B cell (primary cell): Measurements from ENCODE around the gene FALEC. TPM values are rescaled to one million over a fixed set of nuclear protein-coding genes. Genes with fewer than 3 reads are reported as not detected.
"Not testable (repeated sequence)": the region's sequence is repeated elsewhere in the genome, so short reads cannot be mapped to it uniquely, and the experiment has no call there.

Experiments used
- ATAC-seq: fragments of 200-7000 bp; cut with Tn5 transposase; one replicate; pipeline ENCODE4 v1.10.0; 2021; ENCODE audit warnings: low read depth, mild to moderate bottlenecking, moderate number of reproducible peaks, moderate library complexity
- CTCF ChIA-PET: fragments of 350-600 bp; sonication (Branson Sonifier 250); formaldehyde crosslinking; loops from one replicate; lab custom pipeline; 2021; ENCODE audit warnings: antibody characterized with exemption, inconsistent platforms; lab: Charles Lee
- POLR2A ChIA-PET: fragments of 350-600 bp; sonication (Branson Sonifier 250); formaldehyde crosslinking; loops from one replicate; lab custom pipeline; 2021; ENCODE audit warnings: antibody characterized with exemption; lab: Charles Lee
- DNase-seq: peaks from one replicate; pipeline ENCODE4 v3.0.0; 2013
- H2AFZ ChIP-seq: 2 replicates; pipeline ENCODE4 v1.6.1; 2012; ENCODE audit warnings: mild to moderate bottlenecking, low read depth, low read length; ENCODE audit not compliant: insufficient read depth, poor library complexity, severe bottlenecking
- H3K27ac ChIP-seq, 2 donors: 1 replicate in 1 of 2; 2 replicates in 1 of 2; pipeline ENCODE4 v1.5.1; 2012 to 2013; ENCODE audit warnings: low read length in 2 of 2, mild to moderate bottlenecking in 2 of 2, moderate library complexity in 1 of 2
- H3K27me3 ChIP-seq, 4 experiments: fragments of 200-600 bp in 1 of 4; sonication (generic) in 1 of 4; replicated peaks in 1 of 4; 1 replicate in 2 of 4; 2 replicates in 2 of 4; pipeline versions ENCODE4 v1.6.1 to v1.7.0; 2013 to 2016; ENCODE audit warnings: low read length in 3 of 4, mild to moderate bottlenecking in 2 of 4, mixed read lengths in 1 of 4, moderate library complexity in 1 of 4; ENCODE audit not compliant: insufficient read depth in 4 of 4, control insufficient read depth in 3 of 4; ENCODE audit errors: control extremely low read depth in 1 of 4
- H3K36me3 ChIP-seq, 2 experiments: replicated peaks in 1 of 2; 1 replicate in 1 of 2; 2 replicates in 1 of 2; pipeline versions ENCODE4 v1.6.1 to v1.7.1; 2013; ENCODE audit warnings: low read length in 1 of 2; ENCODE audit not compliant: insufficient read depth in 2 of 2, control insufficient read depth in 1 of 2; ENCODE audit errors: control extremely low read depth in 1 of 2, extremely low read depth in 1 of 2
- H3K4me1 ChIP-seq, 2 donors: fragments of 200-600 bp in 1 of 2; sonication (generic) in 1 of 2; 1 replicate in 1 of 2; 2 replicates in 1 of 2; pipeline versions ENCODE4 v1.5.1 to v1.6.1; 2013 to 2017; ENCODE audit warnings: low read length in 2 of 2; ENCODE audit not compliant: control insufficient read depth in 2 of 2, insufficient read depth in 2 of 2
- H3K4me2 ChIP-seq: replicated peaks from 2 replicates; pipeline ENCODE3; 2012; ENCODE audit warnings: mild to moderate bottlenecking, low read depth, low read length; ENCODE audit not compliant: poor library complexity, severe bottlenecking
- H3K4me3 ChIP-seq, 5 experiments: fragments of 200-600 bp in 1 of 5; sonication (generic) in 1 of 5; 1 replicate in 3 of 5; 2 replicates in 2 of 5; pipeline versions ENCODE4 v1.5.1 to v1.7.0; 2011 to 2016; ENCODE audit warnings: low read length in 4 of 5, mild to moderate bottlenecking in 4 of 5, low read depth in 2 of 5, control low read depth in 1 of 5, moderate library complexity in 1 of 5; ENCODE audit not compliant: insufficient read depth in 1 of 5; ENCODE audit errors: control extremely low read depth in 1 of 5, extremely low read depth in 1 of 5
- H3K79me2 ChIP-seq: fragments of 200-600 bp; sonication (generic); one replicate; pipeline ENCODE4 v1.6.0; 2016; ENCODE audit warnings: low read length; ENCODE audit not compliant: control insufficient read depth, insufficient read depth
- H3K9ac ChIP-seq: fragments of 200-600 bp; sonication (generic); 2 replicates; pipeline ENCODE4 v1.6.1; 2017; ENCODE audit warnings: mild to moderate bottlenecking, low read length, moderate library complexity
- H3K9me3 ChIP-seq, 3 donors: one replicate each; pipeline versions ENCODE4 v1.6.1 to v1.7.1; 2013; ENCODE audit warnings: low read length in 2 of 3; ENCODE audit not compliant: control insufficient read depth in 2 of 3, insufficient read depth in 1 of 3; ENCODE audit errors: control extremely low read depth in 1 of 3
- H4K20me1 ChIP-seq: 2 replicates; pipeline ENCODE4 v1.6.0; 2012; ENCODE audit warnings: mild to moderate bottlenecking, low read length; ENCODE audit not compliant: insufficient read depth, control insufficient read depth, poor library complexity, severe bottlenecking
- H3K27ac Mint-ChIP-seq: one replicate; pipeline ENCODE4 v1.8.0; 2021; ENCODE audit warnings: mixed read lengths
- H3K27me3 Mint-ChIP-seq: one replicate; pipeline ENCODE4 v1.8.0; 2021; ENCODE audit warnings: mixed read lengths
- H3K4me1 Mint-ChIP-seq: one replicate; pipeline ENCODE4 v1.8.0; 2021; ENCODE audit warnings: mixed read lengths
- H3K4me3 Mint-ChIP-seq: one replicate; pipeline ENCODE4 v1.8.0; 2021; ENCODE audit warnings: mixed read lengths
- H3K9me3 Mint-ChIP-seq: one replicate; pipeline ENCODE4 v1.8.0; 2022; ENCODE audit warnings: mixed read lengths; ENCODE audit not compliant: insufficient read depth
- CTCF ChIP-seq: fragments of 200-600 bp; IDR thresholded peaks from one replicate; pipeline ENCODE4 v1.8.0; 2022; ENCODE audit warnings: antibody characterized with exemption, mild to moderate bottlenecking
- EZH2 ChIP-seq: IDR thresholded peaks from 2 replicates; pipeline ENCODE4 v1.6.1; 2012; ENCODE audit warnings: borderline replicate concordance, low read depth, mild to moderate bottlenecking, moderate library complexity, low read length; ENCODE audit not compliant: insufficient read depth, poor library complexity, severe bottlenecking
- WGBS: methylation state at CpG from one replicate; pipeline ENCODE4 v1.1.5; 2013; ENCODE audit warnings: missing lambda C conversion rate; ENCODE audit not compliant: insufficient coverage; 5-methylcytosine and 5-hydroxymethylcytosine counted together
- intact Hi-C: fragments of 100-400 bp; cut with micrococcal nuclease; formaldehyde crosslinking; loops from one replicate; pipeline ENCODE4 v1.10.0; 2022
- polyA plus RNA-seq: library from polyadenylated mRNA; depleted of rRNA; stranded (reverse); fragments of >200 nt; gene quantifications from 2 replicates; pipeline ENCODE4 v1.2.3, GENCODE V29; 2012
- total RNA-seq, 2 donors: library from RNA; stranded (reverse); fragments of 120-200 nt in 1 of 2; gene quantifications; 1 replicate in 1 of 2; 2 replicates in 1 of 2; pipeline versions ENCODE4 v1.2.3 to v1.2.4, GENCODE V29; 2013 to 2022

The FALEC gene
- total and polyA plus RNA-seq, 2 donors (not counting 1 experiment from before 2014, with no cell fraction given): 1.1 to 2.6 TPM

DNA sequence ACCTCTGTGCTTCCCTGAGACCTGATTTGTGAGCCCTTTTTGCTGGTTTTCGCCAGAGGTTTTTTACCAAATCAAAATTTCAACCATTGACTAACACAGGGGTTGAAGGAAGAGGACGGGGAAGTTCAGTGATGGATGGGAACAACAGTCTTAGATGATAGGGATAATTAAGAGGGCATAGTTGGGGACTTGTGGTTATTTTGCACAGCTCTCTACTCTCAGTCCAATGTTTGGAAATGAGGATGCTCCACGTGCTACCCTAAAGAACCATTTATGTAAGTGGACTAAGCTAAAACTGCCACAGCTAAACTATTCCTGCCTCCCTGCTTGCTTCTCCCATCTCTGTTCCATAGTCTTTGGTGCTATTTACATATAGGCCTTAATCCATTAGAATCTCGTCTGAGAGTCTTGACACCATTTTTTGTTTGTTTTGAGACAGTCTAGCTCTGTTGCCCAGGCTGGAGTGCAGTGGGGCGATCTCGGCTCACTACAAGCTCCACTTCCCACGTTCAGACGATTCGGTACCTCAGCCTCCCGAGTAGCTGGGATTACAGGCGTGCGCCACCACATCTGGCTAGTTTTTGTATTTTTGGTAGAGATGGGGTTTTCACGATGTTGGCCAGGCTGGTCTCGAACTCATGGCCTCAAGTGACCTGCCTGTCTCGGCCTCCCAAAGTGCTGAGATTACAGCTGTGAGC is 64.5 kb downstream of the FALEC start:
- ATAC-seq (no peak), DNase-seq (no peak)
- no peak for TF ChIP-seq EZH2
- no peak for TF ChIP-seq CTCF
- peak overlapping the region; percentile 86 for H3K4me2 ChIP-seq
- H3K27me3 Mint-ChIP-seq: no peaks in the 10 kb centered on the region
- ChIA-PET POLR2A (interaction anchor here (0.6 to 11.2 kb wide), 11 partner anchors 9 to 714 kb away, joined by 3 to 371 read pairs (median 5); partner anchors contain the start of genes ADAMTSL4, ENSA, GOLPH3L and RPRD2), CTCF (interaction anchor here (0.6 to 19.2 kb wide), 11 partner anchors 9 to 119 kb away, joined by 3 to 497 read pairs (median 6); partner anchors contain the start of gene ENSA)
- intact Hi-C loops: loop anchor here (1.0 kb wide), 4 partner anchors 18 to 49 kb away; partner anchors contain the start of gene ENSA
- peaks cover 0 to 3% (median 0%) of the 10 kb centered on the region in 3 donors for H3K9me3 ChIP-seq
- peaks cover 0 to 39% of the 10 kb centered on the region in 2 experiments for H3K36me3 ChIP-seq
- H3K27me3 ChIP-seq: no peaks in the 10 kb centered on the region
- peaks cover 20 to 30% of the 10 kb centered on the region in 2 donors for H3K4me1 ChIP-seq
- peaks cover 43% of the 10 kb centered on the region for H4K20me1 ChIP-seq
- peak overlapping the region; percentile 97 for H3K27ac Mint-ChIP-seq
- H3K27ac ChIP-seq: peak overlapping the region; percentile 83 to 97
- peak overlapping the region; percentile 85 for H3K4me3 Mint-ChIP-seq
- H3K9ac ChIP-seq: peak overlapping the region; percentile 94
- no peaks in the 10 kb centered on the region for H3K9me3 Mint-ChIP-seq
- H3K4me1 Mint-ChIP-seq: peaks cover 42% of the 10 kb centered on the region
- H3K4me3 ChIP-seq: peak overlapping the region; percentile 49 to 98 (median 85)
- H2AFZ ChIP-seq: peak overlapping the region; percentile 74
- WGBS: 87% methylated on average over 6 of the region's 15 CpGs
- peaks cover 59% of the 10 kb centered on the region for H3K79me2 ChIP-seq

DNA sequence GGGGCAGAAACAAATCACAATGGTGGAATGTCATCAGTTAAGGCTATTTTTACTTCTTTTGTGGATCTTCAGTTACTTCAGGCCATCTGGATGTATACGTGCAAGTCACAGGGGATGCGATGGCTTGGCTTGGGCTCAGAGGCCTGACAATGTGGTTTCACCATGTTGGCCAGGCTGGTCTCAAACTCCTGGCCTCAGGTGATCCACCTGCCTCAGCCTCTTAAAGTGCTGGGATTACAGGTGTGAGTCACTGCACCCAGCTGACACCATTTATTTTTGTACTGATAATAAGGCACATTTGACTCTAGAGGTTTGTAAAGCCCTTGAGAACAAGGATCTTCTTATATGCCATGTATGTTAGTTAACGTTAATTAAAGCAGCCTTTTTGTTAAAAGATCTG is 65.4 kb downstream of the FALEC start:
- H3K9ac ChIP-seq, H3K4me2 ChIP-seq, H3K9me3 Mint-ChIP-seq, H3K4me3 ChIP-seq, H2AFZ ChIP-seq, H3K27me3 ChIP-seq, H3K27me3 Mint-ChIP-seq, H3K27ac ChIP-seq, DNase-seq, ATAC-seq, intact Hi-C loops, H3K9me3 ChIP-seq: not testable (repeated sequence)
- Mint-ChIP-seq H3K4me1 (peaks cover 33% of the 10 kb centered on the region), H3K4me3 (peak overlapping the region; percentile 85), H3K27ac (peak overlapping the region; percentile 97)
- Histone ChIP-seq H3K4me1 (peaks cover 11 to 21% of the 10 kb centered on the region in 2 donors), H3K36me3 (peaks cover 0 to 31% of the 10 kb centered on the region in 2 experiments), H4K20me1 (peaks cover 34% of the 10 kb centered on the region), H3K79me2 (peaks cover 50% of the 10 kb centered on the region)
- 83% methylated on average over 2 of the region's 3 CpGs for WGBS
- ChIA-PET CTCF (interaction anchor here (1.6 to 19.2 kb wide), 4 partner anchors 19 to 45 kb away, joined by 4 to 497 read pairs (median 82); no protein-coding TSS in a partner anchor), POLR2A (interaction anchor here (2.8 to 11.2 kb wide), 2 partner anchors 16 to 48 kb away, joined by 18 to 371 read pairs; partner anchors contain the start of gene ENSA)

GRCh38 chr1:150581437-150581836 is 65.9 kb downstream of the FALEC start:
- H3K4me3 Mint-ChIP-seq, DNase-seq, H3K4me2 ChIP-seq, H3K9me3 Mint-ChIP-seq, H3K9me3 ChIP-seq, H3K27me3 Mint-ChIP-seq, ATAC-seq, H3K27me3 ChIP-seq, H3K4me3 ChIP-seq, intact Hi-C loops, H3K9ac ChIP-seq, H2AFZ ChIP-seq, H3K27ac Mint-ChIP-seq, H3K27ac ChIP-seq: not testable (repeated sequence)
- peaks cover 46% of the 10 kb centered on the region for H3K79me2 ChIP-seq
- H3K4me1 Mint-ChIP-seq: peaks cover 29% of the 10 kb centered on the region
- 96% methylated on average over 3 of the region's 7 CpGs for WGBS
- CTCF ChIA-PET: interaction anchor here (18.0 to 19.2 kb wide), 2 partner anchors 20 to 39 kb away, joined by 157 to 497 read pairs; no protein-coding TSS in a partner anchor
- POLR2A ChIA-PET: interaction anchor here (2.8 kb wide), 1 partner anchor 48 kb away, joined by 18 read pairs; the partner anchor contains the start of gene ENSA
- peaks cover 10 to 17% of the 10 kb centered on the region in 2 donors for H3K4me1 ChIP-seq
- peaks cover 30% of the 10 kb centered on the region for H4K20me1 ChIP-seq
- peaks cover 0 to 26% of the 10 kb centered on the region in 2 experiments for H3K36me3 ChIP-seq
